GM23338 (cell line): Measurements from ENCODE around the gene BCOR.

Experiments used
- CREB1 ChIP-seq: fragments of 250-450 bp; sonication (Bioruptor Pico); IDR thresholded peaks from 2 replicates; pipeline ENCODE4 v1.5.0; 2020; ENCODE audit warnings: low read depth, mild to moderate bottlenecking, moderate library complexity
- ETS1 ChIP-seq: IDR thresholded peaks from 2 replicates; pipeline ENCODE4 v1.6.1; 2016; ENCODE audit warnings: antibody characterized with exemption
- EZH2 ChIP-seq: fragments of 200-600 bp; sonication (generic); IDR thresholded peaks from one replicate; pipeline ENCODE4 v1.8.0; 2017; ENCODE audit warnings: antibody characterized with exemption, mild to moderate bottlenecking, low read depth; ENCODE audit not compliant: unreplicated experiment
- EZH2phosphoT487 ChIP-seq: fragments of 200-600 bp; sonication (generic); IDR thresholded peaks from one replicate; pipeline ENCODE4 v1.8.1; 2018; ENCODE audit warnings: antibody characterized with exemption; ENCODE audit not compliant: unreplicated experiment
- POLR2AphosphoS5 ChIP-seq: IDR thresholded peaks from 2 replicates; pipeline ENCODE4 v1.6.1; 2016; ENCODE audit warnings: antibody characterized with exemption, low read depth
- REST ChIP-seq: IDR thresholded peaks from one replicate; pipeline ENCODE4 v1.6.1; 2018; ENCODE audit warnings: antibody characterized with exemption; ENCODE audit not compliant: unreplicated experiment
- ZNF114 ChIP-seq: fragments of 250-450 bp; sonication (Bioruptor Pico); IDR thresholded peaks from 2 replicates; pipeline ENCODE4 v1.5.0; 2020; ENCODE audit warnings: mild to moderate bottlenecking, moderate library complexity
- TF ChIP-seq, protein P1 (sequence below), 2 experiments: fragments of 200-600 bp in 1 of 2; sonication (generic) in 1 of 2; conservative IDR thresholded peaks; 2 replicates each; pipeline versions ENCODE4 v1.5.1 to v1.6.1; 2016 to 2017; ENCODE audit warnings: antibody characterized with exemption in 2 of 2, low read depth in 2 of 2, mild to moderate bottlenecking in 2 of 2, moderate library complexity in 1 of 2

- no peak for TF ChIP-seq REST
- TF ChIP-seq, protein P1, sequence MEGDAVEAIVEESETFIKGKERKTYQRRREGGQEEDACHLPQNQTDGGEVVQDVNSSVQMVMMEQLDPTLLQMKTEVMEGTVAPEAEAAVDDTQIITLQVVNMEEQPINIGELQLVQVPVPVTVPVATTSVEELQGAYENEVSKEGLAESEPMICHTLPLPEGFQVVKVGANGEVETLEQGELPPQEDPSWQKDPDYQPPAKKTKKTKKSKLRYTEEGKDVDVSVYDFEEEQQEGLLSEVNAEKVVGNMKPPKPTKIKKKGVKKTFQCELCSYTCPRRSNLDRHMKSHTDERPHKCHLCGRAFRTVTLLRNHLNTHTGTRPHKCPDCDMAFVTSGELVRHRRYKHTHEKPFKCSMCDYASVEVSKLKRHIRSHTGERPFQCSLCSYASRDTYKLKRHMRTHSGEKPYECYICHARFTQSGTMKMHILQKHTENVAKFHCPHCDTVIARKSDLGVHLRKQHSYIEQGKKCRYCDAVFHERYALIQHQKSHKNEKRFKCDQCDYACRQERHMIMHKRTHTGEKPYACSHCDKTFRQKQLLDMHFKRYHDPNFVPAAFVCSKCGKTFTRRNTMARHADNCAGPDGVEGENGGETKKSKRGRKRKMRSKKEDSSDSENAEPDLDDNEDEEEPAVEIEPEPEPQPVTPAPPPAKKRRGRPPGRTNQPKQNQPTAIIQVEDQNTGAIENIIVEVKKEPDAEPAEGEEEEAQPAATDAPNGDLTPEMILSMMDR (conservative IDR thresholded peaks at IDR 0.05; ENCODE audit: low read depth in 2 of 2) = peak; percentile 38 to 49
- TF ChIP-seq EZH2 = no peak
- TF ChIP-seq CREB1 (CRISPR knock-in tag) = no peak
- TF ChIP-seq EZH2phosphoT487 = no peak
- no peak for TF ChIP-seq POLR2AphosphoS5
- no peak for TF ChIP-seq ZNF114
- TF ChIP-seq ETS1 = no peak
Measured at GRCh38 chrX:40057405-40057804, 40.4 kb downstream of the BCOR start.
